HEK293 (cell line): ENCODE results near the gene LMCD1.

Experiments used
- CTCF ChIA-PET: fragments of 350-600 bp; formaldehyde crosslinking; extraction: SDS; loops from one replicate; lab custom pipeline; 2021; ENCODE audit warnings: antibody characterized with exemption; lab: Yijun Ruan, JAX
- POLR2A ChIA-PET: fragments of 300-600 bp; formaldehyde crosslinking; extraction: SDS; loops from one replicate; lab custom pipeline; 2020; ENCODE audit warnings: antibody characterized with exemption, inconsistent platforms; lab: Yijun Ruan, JAX
- H3K27ac ChIP-seq: fragments of 200-500 bp; sonication (Bioruptor generic); 2 replicates; pipeline ENCODE4 v1.5.1; 2014; ENCODE audit warnings: low read depth, low read length, control low read depth, inconsistent platforms; ENCODE audit errors: extremely low read depth
- H3K36me3 ChIP-seq, 2 experiments: fragments of 200-500 bp in 1 of 2; sonication (Bioruptor generic) in 1 of 2; 1 replicate in 1 of 2; 2 replicates in 1 of 2; pipeline ENCODE4 v1.5.1; 2014 to 2017; ENCODE audit warnings: inconsistent platforms in 2 of 2, low read length in 2 of 2; ENCODE audit not compliant: control insufficient read depth in 2 of 2, insufficient read depth in 1 of 2
- H3K4me1 ChIP-seq: fragments of 200-500 bp; sonication (Bioruptor generic); 2 replicates; pipeline ENCODE4 v1.5.1; 2014; ENCODE audit warnings: mild to moderate bottlenecking, low read length, inconsistent platforms; ENCODE audit not compliant: control insufficient read depth, insufficient read depth
- H3K4me3 ChIP-seq: 2 replicates; pipeline ENCODE4 v1.5.1; 2011; ENCODE audit warnings: low read depth, mild to moderate bottlenecking, control low read depth, low read length, moderate library complexity
- H3K9me3 ChIP-seq: fragments of 200-500 bp; sonication (Bioruptor generic); 2 replicates; pipeline ENCODE4 v1.5.1; 2014; ENCODE audit warnings: low read depth, low read length, inconsistent platforms; ENCODE audit not compliant: control insufficient read depth, insufficient read depth
- GFI1B ChIP-seq: fragments of 450-650 bp; formaldehyde crosslinking; IDR thresholded peaks from 2 replicates; pipeline ENCODE4 v1.5.1; 2016; ENCODE audit warnings: missing biosample characterization, missing genetic modification characterization
- KLF1 ChIP-seq: fragments of 450-650 bp; formaldehyde crosslinking; IDR thresholded peaks from 2 replicates; pipeline ENCODE4 v1.5.1; 2016; ENCODE audit warnings: missing biosample characterization, missing genetic modification characterization
- KLF9 ChIP-seq: fragments of 450-650 bp; formaldehyde crosslinking; IDR thresholded peaks from 2 replicates; pipeline ENCODE4 v1.5.1; 2016; ENCODE audit warnings: missing biosample characterization, missing genetic modification characterization, low read depth
- RBAK ChIP-seq: fragments of 450-650 bp; formaldehyde crosslinking; IDR thresholded peaks from 2 replicates; pipeline ENCODE4 v1.5.1; 2016; ENCODE audit warnings: missing biosample characterization, missing genetic modification characterization
- TCF7L2 ChIP-seq: IDR thresholded peaks from 2 replicates; pipeline ENCODE4 v1.6.1; 2011; ENCODE audit warnings: low read depth, mild to moderate bottlenecking, inconsistent platforms, low read length, moderate library complexity, borderline replicate concordance
- ZBTB20 ChIP-seq: fragments of 450-650 bp; formaldehyde crosslinking; IDR thresholded peaks from 2 replicates; pipeline ENCODE4 v1.5.1; 2016; ENCODE audit warnings: missing biosample characterization, missing genetic modification characterization
- ZNF112 ChIP-seq: fragments of 450-650 bp; formaldehyde crosslinking; IDR thresholded peaks from 2 replicates; pipeline ENCODE4 v1.5.0; 2017; ENCODE audit warnings: missing biosample characterization, missing genetic modification characterization
- ZNF114 ChIP-seq: fragments of 450-650 bp; formaldehyde crosslinking; IDR thresholded peaks from 2 replicates; pipeline ENCODE4 v1.5.0; 2017; ENCODE audit warnings: missing biosample characterization, missing genetic modification characterization
- ZNF174 ChIP-seq: fragments of 450-650 bp; formaldehyde crosslinking; IDR thresholded peaks from 2 replicates; pipeline ENCODE4 v1.5.0; 2017; ENCODE audit warnings: missing biosample characterization, mild to moderate bottlenecking, missing genetic modification characterization
- ZNF19 ChIP-seq: fragments of 450-650 bp; formaldehyde crosslinking; IDR thresholded peaks from 2 replicates; pipeline ENCODE4; 2016; ENCODE audit warnings: missing biosample characterization, missing genetic modification characterization, low read depth
- ZNF202 ChIP-seq: fragments of 450-650 bp; formaldehyde crosslinking; IDR thresholded peaks from 2 replicates; pipeline ENCODE4 v1.5.1; 2016; ENCODE audit warnings: missing biosample characterization, missing genetic modification characterization, borderline replicate concordance
- ZNF214 ChIP-seq: fragments of 450-650 bp; formaldehyde crosslinking; IDR thresholded peaks from 2 replicates; pipeline ENCODE4 v1.5.1; 2017; ENCODE audit warnings: missing biosample characterization, mild to moderate bottlenecking, missing genetic modification characterization, borderline replicate concordance
- ZNF311 ChIP-seq: fragments of 450-650 bp; formaldehyde crosslinking; IDR thresholded peaks from 2 replicates; pipeline ENCODE4 v1.5.1; 2017; ENCODE audit warnings: missing biosample characterization, missing genetic modification characterization, borderline replicate concordance
- ZNF335 ChIP-seq: fragments of 450-650 bp; formaldehyde crosslinking; conservative IDR thresholded peaks from 2 replicates; pipeline ENCODE4 v1.5.1; 2016; ENCODE audit warnings: missing biosample characterization, missing genetic modification characterization
- ZNF561 ChIP-seq: fragments of 450-650 bp; IDR thresholded peaks from 2 replicates; pipeline ENCODE4 v1.5.1; 2018; ENCODE audit warnings: missing biosample characterization, missing genetic modification characterization, borderline replicate concordance
- ZNF610 ChIP-seq: fragments of 450-650 bp; formaldehyde crosslinking; IDR thresholded peaks from 2 replicates; pipeline ENCODE4 v1.5.1; 2016; ENCODE audit warnings: missing biosample characterization, missing genetic modification characterization, borderline replicate concordance
- ZNF707 ChIP-seq: fragments of 450-650 bp; formaldehyde crosslinking; IDR thresholded peaks from 2 replicates; pipeline ENCODE4 v1.5.1; 2016; ENCODE audit warnings: missing biosample characterization, missing genetic modification characterization
- ZNF792 ChIP-seq: fragments of 450-650 bp; formaldehyde crosslinking; IDR thresholded peaks from 2 replicates; pipeline ENCODE4 v1.5.1; 2016; ENCODE audit warnings: missing biosample characterization, missing genetic modification characterization
- TF ChIP-seq, protein P1 (sequence below): fragments of 450-650 bp; formaldehyde crosslinking; IDR thresholded peaks from 2 replicates; pipeline ENCODE4 v1.5.1; 2016; ENCODE audit warnings: missing biosample characterization, missing genetic modification characterization
- TF ChIP-seq, protein P2 (sequence below): fragments of 450-650 bp; formaldehyde crosslinking; IDR thresholded peaks from 2 replicates; pipeline ENCODE4 v1.5.1; 2016; ENCODE audit warnings: missing biosample characterization, missing genetic modification characterization
- TF ChIP-seq, protein P3 (sequence below): fragments of 450-650 bp; formaldehyde crosslinking; IDR thresholded peaks from 2 replicates; pipeline ENCODE4 v1.5.1; 2017; ENCODE audit warnings: missing biosample characterization, missing genetic modification characterization
- TF ChIP-seq, protein P4 (sequence below): fragments of 450-650 bp; formaldehyde crosslinking; IDR thresholded peaks from 2 replicates; pipeline ENCODE4 v1.5.1; 2016; ENCODE audit warnings: missing biosample characterization, missing genetic modification characterization

The LMCD1 gene

DNA sequence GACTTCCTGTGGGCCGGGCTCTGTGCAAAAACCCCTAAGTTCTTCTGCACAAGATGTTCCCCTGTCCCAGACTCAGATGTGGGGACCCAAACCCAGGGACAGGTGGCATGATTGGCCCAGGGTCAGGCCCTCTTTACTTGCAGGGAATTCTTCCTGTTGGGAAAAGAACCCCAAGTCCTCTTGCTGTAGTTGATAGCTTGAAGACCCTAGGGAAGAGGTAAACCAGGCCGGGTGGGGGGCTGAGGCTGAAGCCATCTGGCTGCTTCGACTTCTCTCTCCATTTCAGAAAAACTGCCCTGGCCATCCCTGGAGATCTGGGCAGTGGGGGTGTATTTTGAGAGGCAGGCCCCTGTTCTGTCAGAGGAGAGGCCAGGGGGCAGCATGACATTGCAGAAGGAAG is 119.5 kb downstream of the LMCD1 start:
- Histone ChIP-seq H3K4me1 (no peaks in the 10 kb centered on the region), H3K36me3 (peaks cover 0 to 3% of the 10 kb centered on the region in 2 experiments; a peak in 1 of 3 replicates), H3K9me3 (no peaks in the 10 kb centered on the region; the same call in 1 of the 2 replicates), H3K4me3 (no peak overlapping the region), H3K27ac (no peak overlapping the region)
- CTCF ChIA-PET, result interaction anchor here (2.2 kb wide), 1 partner anchor 178 kb away, joined by 18 read pairs; no protein-coding TSS in a partner anchor
- POLR2A ChIA-PET, result no interaction called here
- TF ChIP-seq ZNF112 (tag by site-specific recombination) (no peak), ZNF202 (tag by site-specific recombination) (no peak), ZNF707 (no peak), ZNF311 (tag by site-specific recombination) (no peak), GFI1B (tag by site-specific recombination) (no peak), ZNF174 (no peak), ZNF214 (no peak), ZNF335 (tag by site-specific recombination) (no peak)
- TF ChIP-seq, protein P1, sequence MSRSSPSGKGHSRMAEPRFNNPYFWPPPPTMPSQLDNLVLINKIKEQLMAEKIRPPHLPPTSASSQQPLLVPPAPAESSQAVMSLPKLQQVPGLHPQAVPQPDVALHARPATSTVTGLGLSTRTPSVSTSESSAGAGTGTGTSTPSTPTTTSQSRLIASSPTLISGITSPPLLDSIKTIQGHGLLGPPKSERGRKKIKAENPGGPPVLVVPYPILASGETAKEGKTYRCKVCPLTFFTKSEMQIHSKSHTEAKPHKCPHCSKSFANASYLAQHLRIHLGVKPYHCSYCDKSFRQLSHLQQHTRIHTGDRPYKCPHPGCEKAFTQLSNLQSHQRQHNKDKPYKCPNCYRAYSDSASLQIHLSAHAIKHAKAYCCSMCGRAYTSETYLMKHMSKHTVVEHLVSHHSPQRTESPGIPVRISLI, result no peak
- TF ChIP-seq, protein P2, sequence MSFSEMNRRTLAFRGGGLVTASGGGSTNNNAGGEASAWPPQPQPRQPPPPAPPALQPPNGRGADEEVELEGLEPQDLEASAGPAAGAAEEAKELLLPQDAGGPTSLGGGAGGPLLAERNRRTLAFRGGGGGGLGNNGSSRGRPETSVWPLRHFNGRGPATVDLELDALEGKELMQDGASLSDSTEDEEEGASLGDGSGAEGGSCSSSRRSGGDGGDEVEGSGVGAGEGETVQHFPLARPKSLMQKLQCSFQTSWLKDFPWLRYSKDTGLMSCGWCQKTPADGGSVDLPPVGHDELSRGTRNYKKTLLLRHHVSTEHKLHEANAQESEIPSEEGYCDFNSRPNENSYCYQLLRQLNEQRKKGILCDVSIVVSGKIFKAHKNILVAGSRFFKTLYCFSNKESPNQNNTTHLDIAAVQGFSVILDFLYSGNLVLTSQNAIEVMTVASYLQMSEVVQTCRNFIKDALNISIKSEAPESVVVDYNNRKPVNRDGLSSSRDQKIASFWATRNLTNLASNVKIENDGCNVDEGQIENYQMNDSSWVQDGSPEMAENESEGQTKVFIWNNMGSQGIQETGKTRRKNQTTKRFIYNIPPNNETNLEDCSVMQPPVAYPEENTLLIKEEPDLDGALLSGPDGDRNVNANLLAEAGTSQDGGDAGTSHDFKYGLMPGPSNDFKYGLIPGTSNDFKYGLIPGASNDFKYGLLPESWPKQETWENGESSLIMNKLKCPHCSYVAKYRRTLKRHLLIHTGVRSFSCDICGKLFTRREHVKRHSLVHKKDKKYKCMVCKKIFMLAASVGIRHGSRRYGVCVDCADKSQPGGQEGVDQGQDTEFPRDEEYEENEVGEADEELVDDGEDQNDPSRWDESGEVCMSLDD (tag by site-specific recombination), result no peak

DNA sequence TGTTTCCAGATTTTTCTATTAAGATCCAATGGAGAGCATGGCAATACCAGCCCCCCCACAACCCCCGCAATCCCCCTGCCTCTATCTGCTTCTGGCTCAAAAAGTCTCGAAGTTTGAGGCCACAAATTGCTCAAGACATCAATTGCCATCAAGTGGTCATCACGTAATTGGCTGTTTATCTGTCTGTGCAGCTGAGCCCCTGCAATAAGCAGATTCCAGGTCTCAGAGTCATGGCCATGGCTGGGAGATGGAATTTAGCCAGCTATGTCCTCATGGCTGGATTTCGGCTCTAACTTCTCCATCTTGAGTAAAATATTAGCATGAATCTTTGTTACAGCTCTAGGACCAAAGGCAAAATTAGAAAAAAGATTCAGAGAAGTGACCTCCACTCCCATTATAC is 120.2 kb downstream of the LMCD1 start:
- TF ChIP-seq KLF9 (tag by site-specific recombination), result no peak
- TF ChIP-seq, protein P3, sequence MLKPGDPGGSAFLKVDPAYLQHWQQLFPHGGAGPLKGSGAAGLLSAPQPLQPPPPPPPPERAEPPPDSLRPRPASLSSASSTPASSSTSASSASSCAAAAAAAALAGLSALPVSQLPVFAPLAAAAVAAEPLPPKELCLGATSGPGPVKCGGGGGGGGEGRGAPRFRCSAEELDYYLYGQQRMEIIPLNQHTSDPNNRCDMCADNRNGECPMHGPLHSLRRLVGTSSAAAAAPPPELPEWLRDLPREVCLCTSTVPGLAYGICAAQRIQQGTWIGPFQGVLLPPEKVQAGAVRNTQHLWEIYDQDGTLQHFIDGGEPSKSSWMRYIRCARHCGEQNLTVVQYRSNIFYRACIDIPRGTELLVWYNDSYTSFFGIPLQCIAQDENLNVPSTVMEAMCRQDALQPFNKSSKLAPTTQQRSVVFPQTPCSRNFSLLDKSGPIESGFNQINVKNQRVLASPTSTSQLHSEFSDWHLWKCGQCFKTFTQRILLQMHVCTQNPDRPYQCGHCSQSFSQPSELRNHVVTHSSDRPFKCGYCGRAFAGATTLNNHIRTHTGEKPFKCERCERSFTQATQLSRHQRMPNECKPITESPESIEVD (tag by site-specific recombination), result no peak
- TF ChIP-seq KLF1 (tag by site-specific recombination), result no peak
- TF ChIP-seq ZNF114, result no peak
- no peak for TF ChIP-seq TCF7L2
- no peak for TF ChIP-seq ZNF792 (tag by site-specific recombination)
- TF ChIP-seq ZNF610, result no peak
- no peak for TF ChIP-seq ZBTB20 (tag by site-specific recombination)
- no peak for TF ChIP-seq RBAK (tag by site-specific recombination)
- TF ChIP-seq, protein P2 (tag by site-specific recombination), result no peak
- TF ChIP-seq ZNF19 (tag by site-specific recombination), result no peak
- TF ChIP-seq ZNF561 (tag by site-specific recombination), result no peak
- TF ChIP-seq, protein P4, sequence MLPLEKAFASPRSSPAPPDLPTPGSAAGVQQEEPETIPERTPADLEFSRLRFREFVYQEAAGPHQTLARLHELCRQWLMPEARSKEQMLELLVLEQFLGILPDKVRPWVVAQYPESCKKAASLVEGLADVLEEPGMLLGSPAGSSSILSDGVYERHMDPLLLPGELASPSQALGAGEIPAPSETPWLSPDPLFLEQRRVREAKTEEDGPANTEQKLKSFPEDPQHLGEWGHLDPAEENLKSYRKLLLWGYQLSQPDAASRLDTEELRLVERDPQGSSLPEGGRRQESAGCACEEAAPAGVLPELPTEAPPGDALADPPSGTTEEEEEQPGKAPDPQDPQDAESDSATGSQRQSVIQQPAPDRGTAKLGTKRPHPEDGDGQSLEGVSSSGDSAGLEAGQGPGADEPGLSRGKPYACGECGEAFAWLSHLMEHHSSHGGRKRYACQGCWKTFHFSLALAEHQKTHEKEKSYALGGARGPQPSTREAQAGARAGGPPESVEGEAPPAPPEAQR (tag by site-specific recombination), result no peak
- Histone ChIP-seq H3K4me3 (no peak overlapping the region), H3K9me3 (no peaks in the 10 kb centered on the region; the same call in 1 of the 2 replicates), H3K36me3 (peaks cover 0 to 3% of the 10 kb centered on the region in 2 experiments; a peak in 1 of 3 replicates), H3K27ac (no peak overlapping the region), H3K4me1 (no peaks in the 10 kb centered on the region)
- CTCF ChIA-PET, result interaction anchor here (0.6 to 2.2 kb wide), 15 partner anchors 11 to 298 kb away, joined by 3 to 18 read pairs (median 4); no protein-coding TSS in a partner anchor
- POLR2A ChIA-PET, result no interaction called here
